GM19468 (cell line): ENCODE data around the gene NME4.

Source experiments
- ATAC-seq: cut with Tn5 transposase; IDR thresholded peaks from one replicate; pipeline ENCODE4 v1.9.1; 2021; ENCODE audit warnings: mild to moderate bottlenecking, moderate library complexity, moderate number of reproducible peaks; ENCODE audit not compliant: unreplicated experiment; ENCODE audit errors: extremely low read depth

Gene NME4

DNA sequence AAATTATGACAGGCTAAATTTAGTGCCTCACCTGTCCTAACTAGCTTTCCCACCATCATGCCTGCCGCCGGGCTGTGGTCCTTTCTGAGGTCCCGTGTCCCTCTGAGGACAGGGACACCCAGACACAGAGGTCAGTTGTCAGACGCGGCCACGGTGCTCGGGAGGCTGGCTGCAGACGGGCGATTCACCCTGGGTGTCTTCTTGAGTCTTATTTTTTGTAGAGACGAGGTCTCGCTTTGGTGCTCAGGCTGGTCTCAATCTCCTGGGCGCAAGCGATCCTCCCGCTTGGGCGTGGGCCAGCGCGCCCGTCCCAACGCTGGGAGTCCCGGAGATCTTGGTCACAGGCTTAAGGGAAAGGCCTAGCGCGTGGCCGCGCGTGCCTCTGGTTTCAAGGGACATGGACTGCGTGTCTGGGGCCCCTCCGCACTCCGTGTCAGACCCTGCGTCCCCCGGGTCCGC is 27.7 kb downstream of the NME4 start:
- no peak for ATAC-seq

DNA sequence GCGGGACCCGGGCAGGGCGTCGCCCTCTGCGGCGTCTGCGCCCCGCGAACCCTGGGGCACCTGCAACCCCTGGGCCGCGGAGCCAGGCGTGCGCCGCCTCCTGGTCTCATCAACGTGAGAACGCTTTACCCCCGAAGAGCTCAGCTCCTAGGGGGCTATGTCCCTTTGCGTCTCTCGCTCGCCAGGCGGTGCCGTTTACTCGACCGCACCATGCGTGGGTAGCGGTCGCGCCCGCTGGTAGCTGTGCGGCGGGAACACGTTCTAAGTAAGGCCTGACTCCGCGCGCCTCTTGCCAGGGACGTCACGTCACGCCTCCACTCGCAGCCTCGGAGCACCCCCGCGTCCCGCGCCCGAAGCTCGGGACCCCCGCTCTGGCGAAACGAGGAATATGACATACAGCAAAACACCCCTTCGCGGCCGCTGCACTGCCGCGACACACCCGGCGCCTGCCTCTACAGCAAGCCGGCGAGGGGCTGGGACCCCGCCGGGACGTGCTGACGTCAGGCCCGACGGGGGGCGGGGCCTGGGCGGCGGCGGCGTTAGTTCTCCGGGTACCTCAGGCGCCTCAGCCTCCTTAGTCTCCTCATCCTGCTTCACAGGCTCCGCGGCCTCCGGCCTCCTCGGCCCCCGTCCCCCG is 28.2 kb downstream of the NME4 start, which contains the start of gene RAB11FIP3:
TSS of gene RAB11FIP3 (plus strand) at position 568 of the 637 bp plus-strand sequence. CDS start 358 bp downstream, outside the sequence.
- peak; percentile 60 for ATAC-seq

DNA sequence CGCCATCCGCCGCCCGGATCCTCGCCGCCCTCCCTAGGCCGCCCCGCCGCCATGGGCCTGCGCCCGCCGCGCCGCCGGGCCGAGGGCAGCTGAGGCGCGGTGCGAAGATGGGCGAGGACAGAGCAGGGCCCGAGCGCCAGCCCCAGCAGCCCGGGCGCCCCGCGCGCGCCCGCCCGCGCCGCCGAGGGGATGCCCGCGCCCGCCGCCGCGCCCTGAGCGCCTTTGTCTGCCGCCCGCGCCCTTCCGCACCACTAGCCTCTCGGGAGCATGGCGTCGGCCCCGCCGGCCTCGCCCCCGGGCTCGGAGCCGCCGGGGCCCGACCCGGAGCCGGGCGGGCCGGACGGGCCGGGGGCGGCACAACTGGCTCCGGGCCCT is 28.7 kb downstream of the NME4 start:
- ATAC-seq, result no peak

DNA sequence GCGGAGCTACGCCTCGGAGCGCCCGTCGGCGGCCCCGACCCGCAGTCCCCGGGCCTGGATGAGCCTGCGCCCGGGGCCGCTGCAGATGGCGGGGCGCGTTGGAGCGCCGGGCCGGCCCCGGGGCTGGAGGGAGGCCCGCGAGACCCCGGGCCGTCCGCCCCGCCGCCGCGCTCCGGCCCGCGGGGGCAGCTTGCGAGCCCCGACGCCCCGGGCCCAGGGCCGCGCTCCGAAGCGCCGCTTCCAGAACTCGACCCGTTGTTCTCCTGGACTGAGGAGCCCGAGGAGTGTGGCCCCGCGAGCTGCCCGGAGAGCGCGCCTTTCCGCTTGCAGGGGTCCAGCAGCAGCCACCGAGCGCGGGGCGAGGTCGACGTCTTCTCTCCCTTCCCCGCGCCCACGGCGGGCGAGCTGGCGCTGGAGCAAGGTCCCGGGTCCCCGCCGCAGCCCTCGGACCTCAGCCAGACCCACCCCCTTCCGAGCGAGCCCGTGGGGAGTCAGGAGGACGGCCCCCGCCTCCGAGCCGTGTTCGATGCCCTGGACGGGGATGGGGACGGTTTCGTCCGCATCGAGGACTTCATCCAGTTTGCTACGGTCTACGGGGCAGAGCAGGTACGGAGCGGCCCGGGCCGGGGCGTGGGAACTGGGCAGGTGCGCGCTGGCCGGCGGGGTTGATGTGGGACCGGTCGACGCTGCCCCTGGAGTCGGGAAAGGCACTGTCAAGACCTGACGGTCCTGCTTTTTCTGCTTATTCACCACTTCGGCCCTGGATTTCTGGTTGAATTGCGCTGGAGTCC is 29.3 kb downstream of the NME4 start:
- no peak for ATAC-seq

DNA sequence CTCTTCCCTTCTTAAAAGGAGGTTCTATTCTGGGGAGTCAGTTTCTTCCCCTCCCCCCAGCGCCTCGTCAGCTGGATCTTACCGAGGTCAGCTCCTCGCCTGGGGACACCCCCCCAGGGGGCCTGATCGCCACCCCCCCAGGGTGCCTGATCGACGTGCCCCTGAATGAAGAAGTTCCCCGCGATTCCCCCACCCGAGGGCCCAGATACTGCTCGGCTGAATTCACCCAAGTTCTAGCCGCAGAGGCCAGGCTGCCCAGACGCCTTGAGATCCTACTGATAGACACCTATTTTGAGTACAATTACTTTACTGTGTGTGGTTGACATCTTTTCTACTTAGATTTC is 29.9 kb downstream of the NME4 start:
- ATAC-seq, result no peak

DNA sequence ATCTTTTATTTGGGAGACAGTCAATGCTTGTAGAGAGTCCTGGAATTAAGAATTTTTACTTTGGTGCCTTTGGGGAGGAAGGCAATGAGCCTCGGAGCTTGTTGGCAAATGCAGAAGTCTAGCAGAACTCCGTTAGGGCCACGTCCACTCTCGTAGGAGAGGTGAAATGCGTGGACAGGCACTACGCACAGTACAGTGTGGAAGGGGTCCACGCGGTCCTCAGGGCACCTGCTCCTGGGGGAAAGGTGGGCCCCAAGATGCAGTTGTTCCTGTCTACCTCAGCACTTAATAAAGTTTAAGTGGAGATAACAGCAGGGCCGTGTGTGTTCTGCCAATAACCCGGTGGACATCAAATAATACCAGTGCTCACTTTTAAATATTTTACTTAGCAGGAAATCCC is 30.3 kb downstream of the NME4 start:
- no peak for ATAC-seq

DNA sequence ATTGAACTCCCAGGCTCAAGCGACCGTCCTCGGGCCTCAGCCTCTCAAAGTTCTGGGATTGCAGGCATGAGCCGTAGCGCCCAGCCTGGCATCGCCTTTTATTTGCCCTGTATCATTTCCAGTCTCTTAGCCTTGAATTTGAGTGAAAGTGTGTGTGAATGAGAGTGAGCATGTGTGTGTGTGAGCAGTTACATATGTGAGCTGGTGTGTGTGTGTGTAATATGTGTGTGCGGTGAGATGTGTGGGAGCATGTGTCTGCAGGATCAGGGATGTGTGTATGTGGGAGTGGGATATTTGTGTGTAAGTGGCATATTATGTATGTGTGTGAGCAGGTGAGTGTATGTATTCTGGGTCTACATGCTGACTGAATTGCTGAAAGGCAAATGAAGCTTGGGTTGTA is 33.9 kb downstream of the NME4 start:
- no peak for ATAC-seq

DNA sequence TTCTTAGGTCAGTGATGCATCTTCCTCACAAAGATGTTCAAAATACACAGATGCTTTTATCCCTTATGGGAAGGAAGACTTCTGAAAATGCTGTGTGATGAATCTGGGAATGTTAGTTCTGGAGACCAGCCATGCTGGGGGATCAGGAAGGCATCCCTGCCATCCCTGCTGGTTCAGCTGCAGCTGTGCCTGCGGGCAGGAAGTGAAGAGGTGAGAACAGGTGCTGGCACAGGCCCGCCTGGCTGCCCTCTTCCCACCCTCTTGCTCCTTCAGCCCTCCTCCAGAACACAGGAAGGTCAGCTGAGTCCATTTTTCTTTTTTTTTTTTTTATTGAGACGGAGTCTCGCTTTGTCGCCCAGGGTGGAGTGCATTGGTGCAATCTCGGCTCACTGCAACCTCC is 43.6 kb downstream of the NME4 start:
- ATAC-seq, result no peak

DNA sequence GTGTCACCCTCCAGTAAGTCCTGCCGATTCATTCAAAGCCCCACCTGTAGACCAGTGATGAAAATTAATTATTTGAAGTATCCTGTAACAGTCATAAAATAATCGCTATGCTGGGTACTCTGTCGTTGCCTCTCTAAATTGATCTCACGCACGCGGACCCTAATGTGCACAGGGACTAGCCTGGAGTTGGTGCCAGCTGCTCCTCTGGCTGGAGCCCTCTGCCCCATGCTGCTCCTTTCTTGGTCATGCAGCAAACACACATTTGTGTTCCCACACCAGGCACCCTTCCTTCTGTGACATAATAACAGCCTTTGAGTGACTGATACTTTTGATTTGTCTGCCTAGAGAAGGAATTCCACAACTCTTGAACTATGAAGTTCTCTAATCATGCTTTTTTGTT is 44.4 kb downstream of the NME4 start:
- ATAC-seq, result no peak

DNA sequence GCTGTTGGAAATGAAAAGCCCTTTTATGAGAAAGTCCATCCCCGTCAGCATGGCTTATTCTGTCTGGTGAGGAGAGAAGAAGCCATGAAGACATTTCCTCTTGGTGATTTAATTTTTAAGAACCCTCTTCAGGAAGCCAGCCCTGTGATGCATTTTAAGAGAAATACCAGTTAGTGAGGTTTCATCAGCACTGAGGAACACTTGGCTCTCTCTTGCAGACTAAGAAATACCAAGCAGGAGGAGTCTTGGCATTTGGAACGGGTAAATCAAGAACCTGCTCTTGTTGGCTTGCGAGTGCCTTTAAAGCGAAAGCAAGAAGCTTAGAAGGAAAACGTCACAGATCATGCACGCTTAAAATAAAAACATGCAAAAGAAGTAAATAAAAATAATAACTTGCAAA is 46.0 kb downstream of the NME4 start:
- no peak for ATAC-seq

DNA sequence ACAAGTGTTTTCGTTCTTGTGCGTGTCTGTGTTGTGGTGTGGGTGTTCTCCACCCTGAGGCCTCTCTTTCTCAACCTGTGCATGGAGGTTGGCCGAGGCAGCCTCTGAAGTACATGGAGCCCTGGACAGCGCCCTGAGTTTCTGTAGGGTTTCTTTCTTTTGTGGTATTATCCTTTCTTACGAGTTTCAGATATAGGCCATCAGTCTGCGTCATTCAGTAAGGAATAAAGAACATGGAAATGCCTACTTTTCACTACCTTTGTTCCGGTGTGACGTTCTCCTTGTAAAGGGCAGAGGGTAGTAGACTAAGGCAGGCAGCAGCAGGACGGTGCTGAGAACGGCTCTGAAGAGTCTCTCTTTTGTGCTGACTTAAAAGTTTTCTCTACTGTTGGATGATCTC is 47.0 kb downstream of the NME4 start:
- no peak for ATAC-seq

DNA sequence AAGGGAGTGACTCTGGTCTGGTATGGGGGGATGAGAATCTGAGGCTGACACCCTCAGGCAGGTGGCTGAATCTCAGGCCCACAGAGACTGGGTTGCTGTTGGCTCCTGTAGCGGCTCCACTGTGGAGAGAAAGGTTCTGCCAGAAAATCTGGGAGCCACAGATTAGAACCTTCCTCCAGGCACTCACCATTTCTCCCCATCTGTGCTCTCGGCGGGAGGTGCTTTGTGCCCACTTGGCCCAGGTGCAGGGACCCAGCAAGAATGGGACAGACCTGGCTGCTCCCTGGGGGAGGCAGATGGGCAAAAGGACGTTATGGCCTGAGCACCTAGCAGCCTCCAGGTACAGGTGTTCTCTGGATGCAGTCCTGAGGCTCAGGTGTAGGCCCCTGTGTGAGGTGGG is 48.6 kb downstream of the NME4 start:
- ATAC-seq, result no peak
